HG03095 (cell line): ENCODE measurements around the gene DHRS7B.
"Not testable (repeated sequence)": the region's sequence is repeated elsewhere in the genome, so short reads cannot be mapped to it uniquely, and the experiment has no call there.

Source experiments
- ATAC-seq: cut with Tn5 transposase; IDR thresholded peaks from one replicate; pipeline ENCODE4 v1.9.1; 2021; ENCODE audit warnings: moderate library complexity; ENCODE audit not compliant: unreplicated experiment

DHRS7B gene

GRCh38 chr17:21174713-21175112 lies 47.9 kb downstream of the DHRS7B start:
- ATAC-seq, result no peak

DNA sequence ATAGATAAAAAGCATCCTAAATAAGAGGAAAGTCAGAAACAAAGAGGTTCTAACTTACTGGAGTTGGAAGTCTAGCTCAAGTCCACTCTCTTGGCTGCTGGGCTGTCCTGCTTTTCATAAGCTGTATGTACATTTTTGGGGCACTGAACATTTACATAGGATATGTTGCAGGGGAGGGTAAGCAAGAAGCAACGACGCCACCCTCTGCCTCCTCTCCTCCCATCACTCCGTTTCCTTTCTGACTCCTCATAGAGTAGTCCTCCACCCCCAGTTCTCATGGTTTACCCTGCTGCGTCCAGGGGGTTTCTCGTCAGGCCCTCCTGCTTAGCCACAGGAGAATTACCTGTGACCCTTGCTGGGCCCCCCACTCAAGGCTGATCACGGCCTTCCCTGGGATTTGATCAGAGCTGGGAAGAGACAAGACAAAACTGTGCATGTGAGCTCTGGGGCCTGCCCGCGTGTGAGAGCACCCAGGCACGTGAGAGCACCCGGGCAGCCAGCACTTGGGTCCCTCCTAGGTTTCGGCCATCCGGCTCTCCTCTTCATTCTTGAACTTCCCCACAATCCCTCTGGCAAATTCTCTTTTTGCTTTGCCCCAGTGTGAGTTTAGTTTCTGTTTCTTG lies 50.1 kb downstream of the DHRS7B start:
- no peak for ATAC-seq

DNA sequence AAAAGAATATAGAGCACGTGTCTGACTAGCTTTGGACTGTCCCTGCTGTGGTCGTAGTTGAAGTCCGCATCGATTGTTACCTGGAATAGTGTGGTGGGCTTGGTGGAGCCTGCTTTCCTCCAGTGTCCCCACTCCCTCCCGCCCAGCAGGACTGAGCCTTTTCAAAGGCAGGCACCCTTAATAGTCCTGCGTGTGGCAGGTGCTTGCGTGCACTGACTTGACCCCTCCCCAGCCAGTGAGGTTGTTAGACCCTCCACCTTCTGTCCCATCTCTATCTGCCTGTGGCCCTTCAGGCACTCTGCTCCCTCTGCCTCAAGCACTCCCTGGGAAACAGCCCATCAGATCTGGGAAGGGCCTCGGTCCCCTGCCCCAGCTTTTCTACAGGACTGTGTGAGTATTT lies 50.6 kb downstream of the DHRS7B start:
- ATAC-seq, result no peak

GRCh38 chr17:21177854-21178600 lies 51.3 kb downstream of the DHRS7B start:
- no peak for ATAC-seq

- no peak for ATAC-seq
Measured at GRCh38 chr17:21183468-21183867, 56.7 kb downstream of the DHRS7B start.

GRCh38 chr17:21184570-21184969 lies 57.8 kb downstream of the DHRS7B start:
- ATAC-seq, result no peak

DNA sequence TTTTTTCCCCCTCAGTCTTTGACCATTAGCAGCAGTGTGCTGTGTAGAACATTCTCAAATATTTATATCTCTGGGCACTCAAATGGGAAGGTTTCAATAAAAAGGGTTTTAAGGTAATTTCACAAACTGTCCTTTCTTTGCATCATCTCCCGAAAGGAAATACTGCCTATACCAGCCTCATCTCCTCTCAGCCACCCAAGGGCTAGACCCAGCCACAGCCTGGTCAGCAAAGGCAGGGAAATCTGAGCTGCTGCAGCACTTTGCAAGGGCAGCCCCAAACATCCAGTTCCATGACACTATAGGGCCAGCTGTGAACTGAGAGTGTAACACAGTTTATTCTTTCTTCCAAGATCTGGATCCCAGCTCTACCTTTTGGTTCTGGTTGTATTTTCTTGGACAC lies 58.3 kb downstream of the DHRS7B start:
- ATAC-seq, result no peak

DNA sequence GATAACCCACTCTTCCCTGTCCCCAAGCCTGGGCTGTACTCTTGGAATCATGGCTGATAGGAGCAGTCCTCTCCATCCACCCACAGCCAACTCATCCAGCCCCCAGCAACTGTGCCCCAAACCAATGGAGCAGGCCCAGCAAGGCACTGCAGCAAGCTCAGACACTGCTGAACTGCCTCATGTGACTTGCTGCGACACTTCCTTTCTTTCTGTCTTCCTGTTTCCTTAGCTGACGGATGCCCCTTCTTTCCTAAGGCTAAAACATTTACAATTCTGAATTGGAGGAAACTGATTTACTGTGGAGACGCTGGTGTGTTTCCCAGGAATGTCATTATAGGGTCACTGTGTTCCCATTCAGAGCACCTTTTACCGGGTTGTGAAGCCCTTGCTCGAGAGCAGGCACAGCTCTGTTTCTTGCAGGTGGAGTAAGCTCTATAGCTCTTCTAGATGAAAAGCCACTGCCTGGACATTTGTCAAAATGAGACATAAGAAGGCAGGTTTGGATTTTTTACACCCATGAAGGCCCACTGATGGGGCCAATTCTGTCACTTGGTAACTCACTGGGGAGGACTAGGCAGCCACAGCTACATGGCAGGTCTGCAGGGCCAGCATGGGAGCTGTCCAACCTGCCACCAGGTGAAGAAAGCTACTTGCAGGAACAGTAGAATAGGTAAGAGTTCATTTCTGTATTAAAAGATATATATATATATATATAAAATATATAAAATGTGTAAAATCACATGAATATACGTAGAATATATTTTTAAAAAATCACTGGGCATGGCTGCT lies 59.8 kb downstream of the DHRS7B start:
- ATAC-seq, result no peak

DNA sequence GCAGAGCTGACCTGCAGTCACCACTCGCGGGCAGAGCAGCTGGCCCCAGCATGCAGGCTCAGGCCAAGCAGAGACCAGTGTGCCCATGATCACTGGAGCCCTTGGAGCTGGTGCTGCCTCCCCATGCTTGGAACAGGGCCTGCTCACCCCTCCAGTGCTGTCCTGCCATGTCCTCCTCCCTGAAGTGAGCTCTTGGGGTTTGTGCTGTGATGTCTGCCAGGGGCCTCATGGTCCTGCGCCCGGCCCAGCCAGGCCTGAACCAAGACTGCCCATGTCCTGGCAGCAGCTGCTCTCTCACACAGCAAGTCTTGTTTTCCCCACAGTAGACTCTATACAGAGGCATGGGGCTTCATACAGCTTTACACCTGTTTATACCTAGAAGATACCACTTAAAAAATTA lies 62.6 kb downstream of the DHRS7B start:
- ATAC-seq, result no peak

DNA sequence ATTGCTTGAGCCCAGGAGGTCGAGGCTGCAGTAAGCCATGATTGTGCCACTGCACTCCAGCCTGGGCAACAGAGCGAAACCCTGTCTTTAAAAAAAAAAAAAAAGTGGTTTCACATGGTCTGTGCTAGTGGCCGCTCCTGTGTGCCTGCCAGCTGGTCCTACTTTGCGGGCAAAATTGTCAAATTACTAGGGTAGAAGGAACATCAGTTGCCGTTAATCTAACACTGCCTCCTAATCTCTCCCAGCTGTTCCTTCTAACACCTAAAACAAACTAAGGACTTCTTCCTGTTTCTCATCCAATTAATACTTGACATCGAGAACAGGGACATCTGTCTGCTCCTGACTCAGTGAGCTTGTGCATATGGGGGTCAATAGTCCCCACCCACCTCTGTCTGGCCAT lies 63.3 kb downstream of the DHRS7B start:
- ATAC-seq, result no peak

DNA sequence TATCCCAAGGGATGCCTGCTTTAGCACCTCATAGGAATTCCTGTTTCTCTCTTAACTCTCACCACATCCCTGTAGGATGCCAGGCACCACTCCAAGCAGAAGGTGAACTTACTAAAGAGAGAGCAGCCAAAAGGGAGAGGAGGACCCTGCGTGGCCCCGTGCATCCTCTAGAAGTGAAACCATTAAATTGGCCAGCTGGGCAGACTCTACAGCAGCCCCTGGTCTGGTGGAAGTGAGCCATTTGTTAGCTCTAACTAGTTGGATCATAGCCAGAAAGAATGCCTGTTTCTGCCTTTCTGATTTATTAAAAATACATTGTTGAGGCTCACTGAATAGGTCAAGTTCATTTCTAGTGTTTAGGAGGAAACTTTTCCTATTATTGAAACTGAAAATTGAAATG lies 64.9 kb downstream of the DHRS7B start:
- no peak for ATAC-seq

DNA sequence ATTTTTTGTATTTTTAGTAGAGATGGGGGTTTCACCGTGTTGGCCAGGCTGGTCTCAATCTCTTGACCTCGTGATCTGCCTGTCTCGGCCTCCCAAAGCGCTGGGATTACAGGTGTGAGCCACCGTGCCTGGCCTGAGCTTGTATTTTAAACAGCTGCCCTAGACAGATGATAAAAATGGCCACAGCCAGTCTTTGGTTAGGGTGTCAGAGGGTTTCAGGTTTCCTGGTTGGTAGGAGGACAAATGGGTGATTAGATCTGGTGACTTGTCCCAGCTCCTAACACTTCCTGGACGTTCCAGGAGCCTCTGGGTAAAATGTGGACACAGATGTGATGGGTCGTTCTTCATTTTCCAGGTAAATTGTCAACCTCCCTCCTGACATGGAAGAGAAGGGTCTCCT lies 65.7 kb downstream of the DHRS7B start:
- ATAC-seq, result not testable (repeated sequence)

DNA sequence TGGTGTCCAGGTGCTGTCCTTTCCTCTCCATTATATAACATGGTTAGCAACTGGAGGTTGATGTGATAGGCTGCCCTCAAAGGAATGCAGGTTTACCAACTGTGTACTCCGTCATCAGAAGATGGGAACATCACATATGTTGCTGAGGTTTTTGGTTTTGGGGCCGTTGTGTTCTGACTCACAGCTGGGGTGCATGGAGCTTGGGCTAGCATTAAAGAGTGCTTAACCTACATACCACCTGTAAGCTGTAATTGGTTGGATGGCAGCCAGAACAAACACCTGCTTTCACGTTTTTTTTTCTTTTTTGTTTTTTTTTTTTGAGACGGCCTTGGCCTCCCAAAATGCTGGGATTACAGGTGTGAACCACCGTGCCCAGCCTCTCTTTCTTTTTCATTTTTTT lies 66.3 kb downstream of the DHRS7B start:
- ATAC-seq, result no peak

- no peak for ATAC-seq
Measured at GRCh38 chr17:21194226-21194625, 67.5 kb downstream of the DHRS7B start.

- no peak for ATAC-seq
Measured at GRCh38 chr17:21194703-21195102, 67.9 kb downstream of the DHRS7B start.

GRCh38 chr17:21196126-21196525 lies 69.4 kb downstream of the DHRS7B start:
- no peak for ATAC-seq

GRCh38 chr17:21198411-21198810 lies 71.6 kb downstream of the DHRS7B start:
- ATAC-seq, result no peak

GRCh38 chr17:21199311-21199710 lies 72.5 kb downstream of the DHRS7B start:
- no peak for ATAC-seq

- ATAC-seq, result no peak
Measured at GRCh38 chr17:21199856-21200255, 73.1 kb downstream of the DHRS7B start.

DNA sequence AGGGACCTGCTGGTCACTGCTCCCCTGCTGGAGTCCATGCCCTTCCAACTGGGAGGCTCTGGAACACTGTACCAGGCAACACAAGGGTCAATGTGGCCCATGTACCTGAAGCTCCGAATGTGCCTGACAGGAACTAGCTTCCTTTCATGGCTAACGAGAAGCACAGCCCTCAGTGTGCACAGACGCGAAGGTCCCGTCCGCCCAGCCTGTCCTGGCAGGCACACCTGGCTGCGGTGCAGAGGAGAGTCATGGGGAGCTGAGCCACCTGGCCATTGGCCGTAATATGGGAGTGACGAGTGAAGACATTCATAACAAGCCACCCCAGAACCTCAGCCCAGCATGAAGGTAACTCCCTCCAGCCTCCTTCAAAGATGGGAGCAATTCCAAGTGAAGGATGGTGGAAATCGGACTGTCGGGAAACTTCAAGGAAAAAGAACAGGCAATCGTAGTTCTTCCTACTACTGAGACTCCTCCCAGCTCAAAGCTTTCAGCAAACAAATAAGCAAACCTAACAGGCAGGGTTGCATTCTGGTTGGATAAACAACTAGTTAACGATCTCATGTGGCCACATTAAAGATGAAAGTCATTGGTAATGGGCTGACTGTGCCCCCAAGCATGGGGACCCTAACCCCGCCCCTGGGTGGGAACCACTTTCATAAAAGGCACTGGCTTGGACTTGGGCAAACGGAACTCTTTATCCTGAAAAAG lies 74.0 kb downstream of the DHRS7B start:
- ATAC-seq, result no peak

DNA sequence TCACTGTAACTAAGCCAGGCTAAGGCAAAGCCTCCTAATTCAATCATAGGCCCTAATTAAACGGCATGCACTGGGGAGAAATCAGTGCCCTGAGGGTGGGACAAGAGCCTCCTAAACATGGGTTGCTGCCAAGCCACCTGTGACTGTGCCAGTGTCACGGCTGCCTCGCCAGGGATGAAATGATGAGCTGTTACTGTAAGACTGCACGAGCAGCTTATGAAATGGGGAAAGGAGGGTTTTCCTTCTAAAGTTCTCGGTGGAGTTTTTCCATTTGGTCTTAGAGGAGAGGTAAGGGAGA lies 74.5 kb downstream of the DHRS7B start:
- ATAC-seq, result no peak

GRCh38 chr17:21201874-21202273 lies 75.1 kb downstream of the DHRS7B start:
- ATAC-seq, result no peak
